ENCODE data around the gene C1orf105.
"Not testable (repeated sequence)": the region's sequence is repeated elsewhere in the genome, so short reads cannot be mapped to it uniquely, and the experiment has no call there.

Gene C1orf105

GRCh38 chr1:172485626-172486025 lies 65.1 kb downstream of the C1orf105 start:
- H3K4me3 ChIP-seq (ENCODE audit: low read length), result no peak overlapping the region
- no peaks in the 10 kb centered on the region for H3K4me1 ChIP-seq (ENCODE audit: control insufficient read depth, insufficient read depth, low read length)

DNA sequence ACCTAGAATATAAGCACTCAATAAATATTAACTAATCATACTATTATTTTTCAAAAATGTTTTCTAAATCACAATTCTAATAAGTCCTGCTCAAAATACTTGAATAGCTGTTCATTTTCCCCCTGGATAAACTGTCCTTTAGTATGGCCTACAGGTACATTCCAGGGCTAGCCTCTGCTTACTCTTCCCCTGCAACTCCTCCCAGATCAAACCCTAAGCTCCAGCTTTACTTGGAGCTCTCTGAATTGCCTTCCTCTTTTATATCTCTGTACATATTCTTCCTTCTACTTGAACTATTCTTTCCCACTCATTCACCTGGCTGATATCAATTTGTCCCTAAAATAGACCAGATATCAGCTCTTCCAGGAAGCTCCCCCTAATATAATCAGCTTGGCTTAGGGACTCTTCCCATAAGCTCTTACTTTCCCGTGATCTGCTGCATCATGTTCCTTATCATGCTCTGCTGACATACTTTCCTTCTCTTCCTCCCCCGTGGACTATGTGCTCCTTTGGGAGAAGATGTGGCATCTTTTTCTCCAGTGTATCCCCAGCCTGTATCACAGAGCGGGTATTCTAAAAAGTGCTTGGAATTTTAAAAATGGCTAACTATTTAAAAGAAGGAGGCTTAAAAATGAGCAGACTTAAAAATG lies 66.4 kb downstream of the C1orf105 start:
- Histone ChIP-seq H3K9ac (ENCODE audit: low read length) (no peak overlapping the region), H3K4me3 (ENCODE audit: low read length) (no peak overlapping the region), H3K36me3 (ENCODE audit: control insufficient read depth, insufficient read depth, low read length) (no peaks in the 10 kb centered on the region), H3K4me1 (ENCODE audit: control insufficient read depth, insufficient read depth, low read length) (no peaks in the 10 kb centered on the region), H3K27me3 (ENCODE audit: control insufficient read depth, insufficient read depth, low read length) (no peaks in the 10 kb centered on the region), H3K9me3 (ENCODE audit: control insufficient read depth, low read length) (no peaks in the 10 kb centered on the region)

More at GRCh38 chr1:172485626-172486025, 65.1 kb downstream of the C1orf105 start:
- Histone ChIP-seq H3K9me3 (ENCODE audit: control insufficient read depth, low read length) (no peaks in the 10 kb centered on the region), H3K27me3 (ENCODE audit: control insufficient read depth, insufficient read depth, low read length) (no peaks in the 10 kb centered on the region), H3K36me3 (ENCODE audit: control insufficient read depth, insufficient read depth, low read length) (no peaks in the 10 kb centered on the region), H3K9ac (ENCODE audit: low read length) (no peak overlapping the region)

DNA sequence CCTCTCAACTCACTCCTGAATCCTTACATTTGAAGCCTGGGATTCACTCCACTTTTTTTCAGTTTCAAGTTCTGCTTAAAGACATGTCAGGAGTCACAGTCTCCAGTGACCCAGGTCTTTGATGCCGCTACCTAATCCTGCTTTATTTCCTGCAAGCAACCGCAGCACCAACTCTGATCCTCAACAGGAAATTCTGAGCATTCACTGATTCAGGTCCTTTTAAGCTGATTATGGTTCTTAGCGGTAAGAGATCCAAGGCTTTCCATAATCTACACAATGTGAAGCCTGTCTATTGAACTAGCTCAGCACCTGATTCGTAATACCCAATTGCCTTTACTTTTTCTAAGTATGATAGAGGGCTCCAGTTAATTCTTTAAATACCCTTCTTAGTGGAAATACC lies 67.1 kb downstream of the C1orf105 start:
- Histone ChIP-seq H3K4me1 (ENCODE audit: control insufficient read depth, insufficient read depth, low read length) (no peaks in the 10 kb centered on the region), H3K27me3 (ENCODE audit: control insufficient read depth, insufficient read depth, low read length) (no peaks in the 10 kb centered on the region), H3K4me3 (ENCODE audit: low read length) (no peak overlapping the region), H3K9me3 (ENCODE audit: control insufficient read depth, low read length) (no peaks in the 10 kb centered on the region), H3K9ac (ENCODE audit: low read length) (no peak overlapping the region), H3K36me3 (ENCODE audit: control insufficient read depth, insufficient read depth, low read length) (no peaks in the 10 kb centered on the region)

DNA sequence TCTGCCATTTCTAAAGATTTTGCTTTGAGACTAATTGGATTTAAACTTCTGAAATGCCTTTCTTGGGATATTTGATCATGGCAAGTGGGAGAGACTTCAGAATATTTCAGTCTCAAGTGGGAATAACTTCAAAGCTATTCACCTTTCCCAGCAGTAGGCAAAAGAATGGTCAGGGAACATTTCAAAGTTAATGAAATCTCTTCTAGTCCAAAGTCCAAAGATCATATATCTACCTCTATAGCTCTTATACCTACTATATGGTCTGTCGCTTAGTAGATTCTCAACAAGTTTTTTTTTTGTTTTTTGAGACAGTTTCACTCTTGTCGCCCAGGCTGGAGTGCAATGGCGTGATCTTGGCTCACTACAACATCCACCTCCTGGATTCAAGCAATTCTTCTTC lies 67.9 kb downstream of the C1orf105 start:
- Histone ChIP-seq H3K9ac (ENCODE audit: low read length) (no peak overlapping the region), H3K27me3 (ENCODE audit: control insufficient read depth, insufficient read depth, low read length) (no peaks in the 10 kb centered on the region), H3K4me1 (ENCODE audit: control insufficient read depth, insufficient read depth, low read length) (no peaks in the 10 kb centered on the region), H3K36me3 (ENCODE audit: control insufficient read depth, insufficient read depth, low read length) (no peaks in the 10 kb centered on the region), H3K4me3 (ENCODE audit: low read length) (no peak overlapping the region), H3K9me3 (ENCODE audit: control insufficient read depth, low read length) (no peaks in the 10 kb centered on the region)

- no peaks in the 10 kb centered on the region for H3K4me1 ChIP-seq (ENCODE audit: control insufficient read depth, insufficient read depth, low read length)
- no peaks in the 10 kb centered on the region for H3K9me3 ChIP-seq (ENCODE audit: control insufficient read depth, low read length)
- no peak overlapping the region for H3K4me3 ChIP-seq (ENCODE audit: low read length)
- H3K36me3 ChIP-seq (ENCODE audit: control insufficient read depth, insufficient read depth, low read length), result no peaks in the 10 kb centered on the region
- H3K27me3 ChIP-seq (ENCODE audit: control insufficient read depth, insufficient read depth, low read length), result no peaks in the 10 kb centered on the region
- H3K9ac ChIP-seq (ENCODE audit: low read length), result no peak overlapping the region
Measured at GRCh38 chr1:172489847-172490246, 69.4 kb downstream of the C1orf105 start.

DNA sequence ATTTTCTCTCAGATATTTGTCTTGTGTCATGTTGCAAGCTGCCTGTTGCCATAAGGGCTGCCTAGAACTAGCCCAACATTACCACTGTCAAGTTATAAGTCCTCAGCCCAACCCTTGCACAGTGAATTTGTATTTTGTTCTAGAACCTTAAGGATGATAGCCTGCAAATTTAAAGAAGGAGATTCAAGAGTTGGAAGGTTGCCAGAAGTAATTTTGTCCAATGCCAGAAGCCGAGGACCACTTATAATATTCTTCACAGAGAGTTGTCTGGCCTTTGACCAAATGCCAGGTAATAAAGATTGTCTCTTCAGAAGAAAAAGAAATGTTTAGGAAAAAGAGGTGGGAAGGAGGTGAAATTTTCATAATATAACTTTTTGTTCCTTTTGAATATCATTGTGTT lies 71.9 kb downstream of the C1orf105 start:
- no peaks in the 10 kb centered on the region for H3K36me3 ChIP-seq (ENCODE audit: control insufficient read depth, insufficient read depth, low read length)
- H3K4me1 ChIP-seq (ENCODE audit: control insufficient read depth, insufficient read depth, low read length), result peaks cover 6% of the 10 kb centered on the region
- H3K9me3 ChIP-seq (ENCODE audit: control insufficient read depth, low read length), result no peaks in the 10 kb centered on the region
- H3K27me3 ChIP-seq (ENCODE audit: control insufficient read depth, insufficient read depth, low read length), result no peaks in the 10 kb centered on the region
- no peak overlapping the region for H3K4me3 ChIP-seq (ENCODE audit: low read length)
- H3K9ac ChIP-seq (ENCODE audit: low read length), result no peak overlapping the region

DNA sequence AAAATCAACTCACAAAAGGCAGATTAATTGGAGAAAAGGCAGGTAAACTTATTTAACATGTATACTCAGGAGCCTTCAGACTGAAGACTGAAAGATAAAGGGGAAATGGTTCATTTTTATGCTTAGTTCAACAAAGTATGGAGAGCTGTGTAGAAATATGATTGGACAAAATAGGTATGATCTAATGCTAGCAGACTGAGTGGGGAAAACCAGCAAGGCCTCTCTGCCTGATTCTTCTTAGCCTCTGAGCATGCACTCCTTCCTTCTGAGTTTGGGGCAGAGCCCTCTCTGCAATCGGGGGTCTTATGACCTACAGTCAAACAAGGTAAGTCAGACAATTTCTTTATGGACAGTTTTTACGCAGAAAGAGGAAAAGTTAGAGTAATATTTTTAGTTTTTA lies 73.7 kb downstream of the C1orf105 start:
- Histone ChIP-seq H3K36me3 (ENCODE audit: control insufficient read depth, insufficient read depth, low read length) (no peaks in the 10 kb centered on the region), H3K4me3 (ENCODE audit: low read length) (no peak overlapping the region), H3K4me1 (ENCODE audit: control insufficient read depth, insufficient read depth, low read length) (peaks cover 8% of the 10 kb centered on the region), H3K27me3 (ENCODE audit: control insufficient read depth, insufficient read depth, low read length) (no peaks in the 10 kb centered on the region), H3K9ac (ENCODE audit: low read length) (no peak overlapping the region), H3K9me3 (ENCODE audit: control insufficient read depth, low read length) (no peaks in the 10 kb centered on the region)

DNA sequence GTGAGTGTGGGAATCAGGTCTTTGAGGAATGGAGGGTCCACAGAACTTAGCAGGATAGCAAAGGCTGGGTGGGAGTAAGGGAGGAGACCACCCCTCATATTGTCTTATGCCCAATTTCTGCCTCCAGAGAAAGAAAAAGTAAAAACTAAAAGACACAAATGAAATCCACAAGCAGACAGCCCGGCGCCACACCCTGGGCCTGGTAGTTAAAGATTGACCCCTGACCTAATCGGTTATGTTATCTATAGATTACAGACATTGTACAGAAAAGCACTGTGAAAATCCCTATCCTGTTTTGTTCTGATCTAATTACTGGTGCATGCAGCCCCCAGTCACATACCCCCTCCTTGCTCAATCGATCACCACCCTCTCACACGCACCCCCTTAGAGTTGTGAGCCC lies 75.6 kb downstream of the C1orf105 start:
- H3K9me3 ChIP-seq (ENCODE audit: control insufficient read depth, low read length); H3K36me3 ChIP-seq (ENCODE audit: control insufficient read depth, insufficient read depth, low read length); H3K9ac ChIP-seq (ENCODE audit: low read length); H3K4me3 ChIP-seq (ENCODE audit: low read length); H3K27me3 ChIP-seq (ENCODE audit: control insufficient read depth, insufficient read depth, low read length); H3K4me1 ChIP-seq (ENCODE audit: control insufficient read depth, insufficient read depth, low read length): not testable (repeated sequence)

DNA sequence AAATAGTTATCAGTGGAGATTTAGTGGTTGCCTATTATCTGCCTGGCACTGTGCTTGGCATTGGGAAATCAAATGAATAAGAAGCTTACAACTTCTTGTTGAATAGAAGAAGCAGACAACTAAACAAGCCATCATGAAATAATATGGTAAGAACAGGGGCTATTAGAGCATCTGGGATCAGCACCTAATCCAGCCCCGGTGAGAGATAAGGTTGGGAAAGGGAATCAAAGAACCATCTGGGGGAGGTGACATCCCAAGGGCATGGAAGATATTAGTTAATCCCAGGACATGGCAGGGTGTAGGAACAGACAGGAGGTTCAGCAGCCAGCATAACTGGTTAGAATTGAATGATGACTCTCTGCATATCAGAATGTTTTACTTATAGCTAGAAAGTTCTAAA lies 76.2 kb downstream of the C1orf105 start:
- Histone ChIP-seq H3K4me1 (ENCODE audit: control insufficient read depth, insufficient read depth, low read length) (peaks cover 8% of the 10 kb centered on the region), H3K27me3 (ENCODE audit: control insufficient read depth, insufficient read depth, low read length) (no peaks in the 10 kb centered on the region), H3K4me3 (ENCODE audit: low read length) (no peak overlapping the region)

GRCh38 chr1:172497230-172497629 lies 76.7 kb downstream of the C1orf105 start:
- Histone ChIP-seq H3K9ac (ENCODE audit: low read length) (no peak overlapping the region), H3K36me3 (ENCODE audit: control insufficient read depth, insufficient read depth, low read length) (no peaks in the 10 kb centered on the region), H3K4me1 (ENCODE audit: control insufficient read depth, insufficient read depth, low read length) (peaks cover 8% of the 10 kb centered on the region), H3K27me3 (ENCODE audit: control insufficient read depth, insufficient read depth, low read length) (no peaks in the 10 kb centered on the region), H3K4me3 (ENCODE audit: low read length) (no peak overlapping the region), H3K9me3 (ENCODE audit: control insufficient read depth, low read length) (no peaks in the 10 kb centered on the region)

More for the DNA sequence above, 76.2 kb downstream of the C1orf105 start:
- H3K36me3 ChIP-seq (ENCODE audit: control insufficient read depth, insufficient read depth, low read length), result no peaks in the 10 kb centered on the region
- no peak overlapping the region for H3K9ac ChIP-seq (ENCODE audit: low read length)
- H3K9me3 ChIP-seq (ENCODE audit: control insufficient read depth, low read length), result no peaks in the 10 kb centered on the region

DNA sequence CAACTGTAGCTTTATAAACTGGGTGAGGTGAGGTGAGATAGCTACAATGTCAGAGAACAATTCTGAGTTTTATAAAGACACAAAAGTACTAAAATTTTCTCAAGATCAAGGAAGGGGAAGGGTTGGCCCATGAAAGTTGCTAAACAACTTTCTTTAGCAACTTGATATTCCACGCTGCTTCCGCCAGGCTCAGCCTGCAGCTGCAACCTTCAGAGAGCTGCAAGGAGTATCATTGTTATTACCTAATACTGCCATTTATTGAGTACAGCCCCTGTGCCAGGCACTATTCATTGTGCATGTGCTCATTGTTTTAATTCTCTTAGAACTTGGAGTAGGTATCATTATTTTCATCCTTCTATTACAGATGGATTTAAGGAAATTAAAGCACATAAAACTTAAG lies 78.4 kb downstream of the C1orf105 start:
- Histone ChIP-seq H3K4me3 (ENCODE audit: low read length) (no peak overlapping the region), H3K9ac (ENCODE audit: low read length) (no peak overlapping the region), H3K4me1 (ENCODE audit: control insufficient read depth, insufficient read depth, low read length) (peaks cover 8% of the 10 kb centered on the region), H3K27me3 (ENCODE audit: control insufficient read depth, insufficient read depth, low read length) (no peaks in the 10 kb centered on the region), H3K36me3 (ENCODE audit: control insufficient read depth, insufficient read depth, low read length) (no peaks in the 10 kb centered on the region), H3K9me3 (ENCODE audit: control insufficient read depth, low read length) (no peaks in the 10 kb centered on the region)

- Histone ChIP-seq H3K9ac (ENCODE audit: low read length) (no peak overlapping the region), H3K27me3 (ENCODE audit: control insufficient read depth, insufficient read depth, low read length) (no peaks in the 10 kb centered on the region), H3K9me3 (ENCODE audit: control insufficient read depth, low read length) (no peaks in the 10 kb centered on the region), H3K36me3 (ENCODE audit: control insufficient read depth, insufficient read depth, low read length) (no peaks in the 10 kb centered on the region), H3K4me3 (ENCODE audit: low read length) (no peak overlapping the region), H3K4me1 (ENCODE audit: control insufficient read depth, insufficient read depth, low read length) (peaks cover 8% of the 10 kb centered on the region)
Measured at GRCh38 chr1:172499636-172500141, 79.2 kb downstream of the C1orf105 start.

GRCh38 chr1:172500207-172500606 lies 79.7 kb downstream of the C1orf105 start:
- Histone ChIP-seq H3K36me3 (ENCODE audit: control insufficient read depth, insufficient read depth, low read length) (no peaks in the 10 kb centered on the region), H3K9ac (ENCODE audit: low read length) (no peak overlapping the region), H3K4me3 (ENCODE audit: low read length) (no peak overlapping the region), H3K27me3 (ENCODE audit: control insufficient read depth, insufficient read depth, low read length) (no peaks in the 10 kb centered on the region), H3K4me1 (ENCODE audit: control insufficient read depth, insufficient read depth, low read length) (peaks cover 8% of the 10 kb centered on the region), H3K9me3 (ENCODE audit: control insufficient read depth, low read length) (no peaks in the 10 kb centered on the region)

Measured in mucosa of stomach (tissue), 1 donor.